ENCODE results near the gene CCDC177. TPM values are rescaled to one million over a fixed set of nuclear protein-coding genes. Genes with fewer than 3 reads are reported as not detected.

The CCDC177 gene
- total RNA-seq, 2 experiments from 2014 or later: not detected

GRCh38 chr14:69554500-69554899, 20.2 kb downstream of the CCDC177 start:
- Mint-ChIP-seq H3K27ac (no peak overlapping the region), H3K4me1 (ENCODE audit: low read depth) (no peaks in the 10 kb centered on the region), H3K9me3 (no peaks in the 10 kb centered on the region), H3K27me3 (peaks cover 26% of the 10 kb centered on the region), H3K4me3 (no peak overlapping the region), H3K36me3 (ENCODE audit: low read depth) (no peaks in the 10 kb centered on the region)
- CTCF ChIA-PET: interaction anchor here (1.2 to 1.5 kb wide), 2 partner anchors 9 to 20 kb away, joined by 3 read pairs; no protein-coding TSS in a partner anchor
- intact Hi-C loops (cut with micrococcal nuclease): loop anchor here (2.0 kb wide), 1 partner anchor 18 kb away; no protein-coding TSS in a partner anchor
- DNase-seq: no peak
- no peak for ATAC-seq
- POLR2A ChIA-PET: no interaction called here
- TF ChIP-seq CTCF (IDR thresholded peaks at IDR 0.05): no peak

- intact Hi-C loops (cut with micrococcal nuclease): no loop called here
- DNase-seq: no peak
- peaks cover 28% of the 10 kb centered on the region for H3K27me3 Mint-ChIP-seq
- no peak for ATAC-seq
- no peaks in the 10 kb centered on the region for H3K9me3 Mint-ChIP-seq
- POLR2A ChIA-PET: no interaction called here
- no peak overlapping the region for H3K27ac Mint-ChIP-seq
- no peaks in the 10 kb centered on the region for H3K36me3 Mint-ChIP-seq (ENCODE audit: low read depth)
- CTCF ChIA-PET: no interaction called here
- no peak overlapping the region for H3K4me3 Mint-ChIP-seq
- no peak for TF ChIP-seq CTCF (IDR thresholded peaks at IDR 0.05)
- no peaks in the 10 kb centered on the region for H3K4me1 Mint-ChIP-seq (ENCODE audit: low read depth)
Observed at GRCh38 chr14:69553252-69553651, 21.4 kb downstream of the CCDC177 start.

DNA sequence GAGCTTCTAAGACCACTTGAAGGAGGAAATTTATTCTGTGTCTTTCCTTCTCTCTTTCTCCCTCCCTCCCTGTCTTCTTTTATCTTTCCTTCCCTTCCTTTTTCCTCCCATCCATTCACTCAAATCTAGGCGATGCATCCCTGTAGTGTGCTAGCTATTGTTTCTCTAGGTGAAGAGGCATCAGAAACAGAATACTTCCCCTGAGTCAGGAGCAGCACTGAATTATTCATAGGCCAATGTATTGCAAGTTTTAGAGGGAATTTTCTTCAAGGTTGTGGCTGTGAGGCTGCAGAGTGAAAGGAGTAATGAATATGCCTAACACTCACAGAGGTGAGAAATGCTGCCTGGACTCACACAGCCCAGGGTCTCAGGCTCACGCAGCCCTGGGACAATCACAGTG, 23.2 kb downstream of the CCDC177 start:
- H3K27ac Mint-ChIP-seq: no peak overlapping the region
- H3K4me3 Mint-ChIP-seq: no peak overlapping the region
- ChIA-PET CTCF (no interaction called here), POLR2A (no interaction called here)
- H3K9me3 Mint-ChIP-seq: no peaks in the 10 kb centered on the region
- DNase-seq (no peak), ATAC-seq (no peak)
- H3K27me3 Mint-ChIP-seq: peaks cover 34% of the 10 kb centered on the region
- no peaks in the 10 kb centered on the region for H3K36me3 Mint-ChIP-seq (ENCODE audit: low read depth)
- intact Hi-C loops (cut with micrococcal nuclease): no loop called here
- no peak for TF ChIP-seq CTCF (IDR thresholded peaks at IDR 0.05)
- H3K4me1 Mint-ChIP-seq (ENCODE audit: low read depth): no peaks in the 10 kb centered on the region

- H3K27me3 Mint-ChIP-seq: peaks cover 43% of the 10 kb centered on the region
- no peak for DNase-seq
- intact Hi-C loops (cut with micrococcal nuclease): no loop called here
- POLR2A ChIA-PET: interaction anchor here (1.5 kb wide), 1 partner anchor 24 kb away, joined by 3 read pairs; no protein-coding TSS in a partner anchor
- CTCF ChIA-PET: interaction anchor here (0.8 to 4.0 kb wide), 28 partner anchors 9 to 458 kb away, joined by 3 to 52 read pairs (median 4); partner anchors contain the start of gene CCDC177
- no peak overlapping the region for H3K4me3 Mint-ChIP-seq
- TF ChIP-seq CTCF (IDR thresholded peaks at IDR 0.05): no peak
- H3K27ac Mint-ChIP-seq: no peak overlapping the region
- H3K9me3 Mint-ChIP-seq: no peaks in the 10 kb centered on the region
- H3K36me3 Mint-ChIP-seq (ENCODE audit: low read depth): no peaks in the 10 kb centered on the region
- ATAC-seq: no peak
- peaks cover 5% of the 10 kb centered on the region for H3K4me1 Mint-ChIP-seq (ENCODE audit: low read depth)
Observed at GRCh38 chr14:69548566-69548965, 26.1 kb downstream of the CCDC177 start.

GRCh38 chr14:69547701-69548348, 26.8 kb downstream of the CCDC177 start:
- POLR2A ChIA-PET: interaction anchor here (1.5 kb wide), 1 partner anchor 25 kb away, joined by 3 read pairs; no protein-coding TSS in a partner anchor
- Mint-ChIP-seq H3K4me3 (no peak overlapping the region), H3K27ac (no peak overlapping the region), H3K36me3 (ENCODE audit: low read depth) (no peaks in the 10 kb centered on the region), H3K27me3 (peaks cover 40% of the 10 kb centered on the region), H3K9me3 (no peaks in the 10 kb centered on the region), H3K4me1 (ENCODE audit: low read depth) (peaks cover 9% of the 10 kb centered on the region)
- intact Hi-C loops (cut with micrococcal nuclease): no loop called here
- CTCF ChIA-PET: interaction anchor here (0.6 to 4.0 kb wide), 28 partner anchors 8 to 551 kb away, joined by 3 to 52 read pairs (median 4); partner anchors contain the start of gene CCDC177
- ATAC-seq (peak; percentile 55), DNase-seq (peak; percentile 44)
- TF ChIP-seq CTCF (IDR thresholded peaks at IDR 0.05): peak; percentile 94
